H1 (cell line): ENCODE results near the gene CENPP. TPM values are rescaled to one million over a fixed set of nuclear protein-coding genes. Genes with fewer than 3 reads are reported as not detected.

Experiments used
- CTCF ChIA-PET: fragments of 300-600 bp; sonication (Branson Sonifier 250); formaldehyde crosslinking; loops from one replicate; lab custom pipeline; 2021; ENCODE audit not compliant: partially characterized antibody; lab: Charles Lee
- POLR2A ChIA-PET: fragments of 300-600 bp; sonication (Branson Sonifier 250); formaldehyde crosslinking; loops from one replicate; lab custom pipeline; 2021; ENCODE audit warnings: inconsistent platforms; ENCODE audit not compliant: partially characterized antibody; lab: Charles Lee
- DNase-seq, 2 experiments: peaks; one replicate each; pipeline versions ENCODE4 v3.0.0 to v3.0.0-alpha.2; 2010 to 2022; ENCODE audit warnings: low spot score in 2 of 2, low read depth in 1 of 2, mixed read lengths in 1 of 2
- FAIRE-seq: peaks from 2 replicates; lab custom pipeline; 2011; peaks lifted over from hg19 to GRCh38; lab: Jason Lieb, UNC
- H2AFZ ChIP-seq: 2 replicates; pipeline ENCODE4 v1.8.1; 2012; ENCODE audit warnings: low read length, inconsistent platforms
- H2AK5ac ChIP-seq: 2 replicates; pipeline ENCODE4 v1.6.1; 2013; ENCODE audit warnings: low read depth, low read length
- H2BK120ac ChIP-seq: replicated peaks from 2 replicates; pipeline ENCODE3; 2013; ENCODE audit warnings: low read depth, low read length, inconsistent platforms
- H2BK12ac ChIP-seq: 2 replicates; pipeline ENCODE4 v1.6.1; 2013; ENCODE audit warnings: low read depth, low read length
- H2BK15ac ChIP-seq: 2 replicates; pipeline ENCODE4 v1.6.1; 2013; ENCODE audit warnings: low read length
- H2BK20ac ChIP-seq: 2 replicates; pipeline ENCODE4 v1.6.1; 2013; ENCODE audit warnings: low read length
- H2BK5ac ChIP-seq: 2 replicates; pipeline ENCODE4 v1.6.1; 2013; ENCODE audit warnings: low read depth, low read length
- H3K14ac ChIP-seq: 2 replicates; pipeline ENCODE4 v1.6.1; 2013; ENCODE audit warnings: inconsistent platforms; ENCODE audit not compliant: insufficient read length
- H3K18ac ChIP-seq: 2 replicates; pipeline ENCODE4 v1.6.1; 2013; ENCODE audit warnings: low read length; ENCODE audit errors: extremely low read depth
- H3K23ac ChIP-seq: 2 replicates; pipeline ENCODE4 v1.6.1; 2013; ENCODE audit warnings: inconsistent platforms; ENCODE audit not compliant: insufficient read length
- H3K23me2 ChIP-seq: 2 replicates; pipeline ENCODE4 v1.6.1; 2013; ENCODE audit warnings: low read depth, low read length
- H3K27ac ChIP-seq: 2 replicates; pipeline ENCODE4 v1.6.1; 2011; ENCODE audit warnings: low read depth, low read length, inconsistent platforms
- H3K27me3 ChIP-seq, 4 experiments: replicated peaks in 1 of 4; 1 replicate in 1 of 4; 2 replicates in 3 of 4; pipeline versions ENCODE4 v1.6.1 to v1.8.1; 2011 to 2013; ENCODE audit warnings: low read length in 3 of 4, mild to moderate bottlenecking in 3 of 4, inconsistent platforms in 2 of 4, mixed read lengths in 2 of 4, moderate library complexity in 1 of 4; ENCODE audit not compliant: control insufficient read depth in 3 of 4, insufficient read depth in 3 of 4; ENCODE audit errors: extremely low read depth in 1 of 4
- H3K36me3 ChIP-seq, 4 experiments: 2 replicates each; pipeline versions ENCODE4 v1.6.1 to v1.8.1; 2011 to 2013; ENCODE audit warnings: mild to moderate bottlenecking in 4 of 4, low read length in 3 of 4, moderate library complexity in 2 of 4, control low read depth in 1 of 4, inconsistent platforms in 1 of 4; ENCODE audit not compliant: insufficient read depth in 4 of 4, control insufficient read depth in 2 of 4
- H3K4ac ChIP-seq: replicated peaks from 2 replicates; pipeline ENCODE3; 2013; ENCODE audit warnings: low read length, low read depth, mixed read lengths, inconsistent platforms; ENCODE audit not compliant: insufficient read length
- H3K4me1 ChIP-seq, 4 experiments: replicated peaks in 1 of 4; 1 replicate in 1 of 4; 2 replicates in 3 of 4; pipeline versions ENCODE4 v1.6.1 to v1.8.1; 2011 to 2013; ENCODE audit warnings: low read length in 3 of 4, inconsistent platforms in 2 of 4, mixed read lengths in 1 of 4; ENCODE audit not compliant: insufficient read depth in 4 of 4, control insufficient read depth in 3 of 4
- H3K4me2 ChIP-seq, 2 experiments: 2 replicates each; pipeline versions ENCODE4 v1.6.1 to v1.8.1; 2011 to 2013; ENCODE audit warnings: low read depth in 2 of 2, low read length in 2 of 2, control low read depth in 1 of 2, inconsistent platforms in 1 of 2, mild to moderate bottlenecking in 1 of 2; ENCODE audit not compliant: insufficient read depth in 1 of 2
- H3K4me3 ChIP-seq, 4 experiments: fragments of 200-600, 300-600 bp in 1 of 4; sonication (generic), shearing (Covaris generic), sonication (Bioruptor Twin) in 1 of 4; 2 replicates each; pipeline versions ENCODE4 v1.5.1 to v1.8.1; 2011 to 2016; ENCODE audit warnings: low read length in 4 of 4, low read depth in 3 of 4, control low read depth in 2 of 4, inconsistent platforms in 2 of 4, mild to moderate bottlenecking in 2 of 4, mixed read lengths in 1 of 4, moderate library complexity in 1 of 4; ENCODE audit not compliant: insufficient read depth in 2 of 4; ENCODE audit errors: extremely low read depth in 1 of 4
- H3K56ac ChIP-seq: replicated peaks from 2 replicates; pipeline ENCODE3; 2013; ENCODE audit warnings: low read depth, mild to moderate bottlenecking, mixed read lengths, low read length, inconsistent platforms; ENCODE audit not compliant: insufficient read length
- H3K79me1 ChIP-seq: 2 replicates; pipeline ENCODE4 v1.6.1; 2013; ENCODE audit warnings: low read depth, low read length, control low read depth
- H3K79me2 ChIP-seq, 2 experiments: 2 replicates each; pipeline versions ENCODE4 v1.6.1 to v1.8.1; 2012 to 2013; ENCODE audit warnings: low read length in 2 of 2, mild to moderate bottlenecking in 2 of 2, inconsistent platforms in 1 of 2; ENCODE audit not compliant: insufficient read depth in 2 of 2, control insufficient read depth in 1 of 2
- H3K9ac ChIP-seq, 4 experiments: replicated peaks in 1 of 4; 1 replicate in 1 of 4; 2 replicates in 3 of 4; pipeline versions ENCODE4 v1.6.1 to v1.8.1; 2011 to 2013; ENCODE audit warnings: low read depth in 3 of 4, low read length in 3 of 4, control low read depth in 2 of 4, mild to moderate bottlenecking in 2 of 4, moderate library complexity in 2 of 4, inconsistent platforms in 1 of 4; ENCODE audit errors: extremely low read depth in 1 of 4
- H3K9me3 ChIP-seq, 2 experiments: 2 replicates each; pipeline versions ENCODE4 v1.6.1 to v1.8.1; 2012 to 2013; ENCODE audit warnings: mild to moderate bottlenecking in 2 of 2, moderate library complexity in 2 of 2, control low read depth in 1 of 2, inconsistent platforms in 1 of 2, low read depth in 1 of 2, low read length in 1 of 2, mixed read lengths in 1 of 2; ENCODE audit not compliant: insufficient read depth in 2 of 2
- H4K20me1 ChIP-seq, 2 experiments: replicated peaks in 1 of 2; 2 replicates each; pipeline versions ENCODE3 to v1.8.1; 2011 to 2013; ENCODE audit warnings: inconsistent platforms in 2 of 2, low read length in 2 of 2, mild to moderate bottlenecking in 1 of 2; ENCODE audit not compliant: insufficient read depth in 2 of 2, control insufficient read depth in 1 of 2
- H4K5ac ChIP-seq: 2 replicates; pipeline ENCODE4 v1.6.1; 2013; ENCODE audit warnings: low read length, low read depth, mixed read lengths, inconsistent platforms; ENCODE audit not compliant: insufficient read length
- H4K8ac ChIP-seq: 2 replicates; pipeline ENCODE4 v1.8.0; 2013; ENCODE audit warnings: mild to moderate bottlenecking, moderate library complexity, low read length, inconsistent platforms; ENCODE audit not compliant: insufficient read depth; ENCODE audit errors: extremely low read depth
- H4K91ac ChIP-seq: replicated peaks from 2 replicates; pipeline ENCODE3; 2013; ENCODE audit warnings: low read length, mixed read lengths, inconsistent platforms; ENCODE audit not compliant: insufficient read length
- MAFK ChIP-seq: IDR thresholded peaks from 2 replicates; pipeline ENCODE4 v1.6.1; 2012; ENCODE audit warnings: low read depth, mild to moderate bottlenecking, improper control_type of control experiment, low read length
- RAD21 ChIP-seq, 2 experiments: IDR thresholded peaks in 1 of 2; conservative IDR thresholded peaks in 1 of 2; 2 replicates each; pipeline ENCODE4 v1.6.1; 2011; ENCODE audit warnings: low read depth in 2 of 2, low read length in 2 of 2, improper control_type of control experiment in 1 of 2, inconsistent platforms in 1 of 2, mild to moderate bottlenecking in 1 of 2, moderate library complexity in 1 of 2
- WGBS, 2 experiments: shearing (Covaris generic) in 1 of 2; methylation state at CpG; one replicate each; pipeline versions ENCODE4 v1.1.6 to v1.1.7; 2013 to 2015; ENCODE audit warnings: low lambda C conversion rate in 2 of 2, mixed read lengths in 2 of 2, inconsistent platforms in 1 of 2, low coverage in 1 of 2, missing lambda C conversion rate in 1 of 2; ENCODE audit not compliant: insufficient replicate concordance in 2 of 2, insufficient coverage in 1 of 2, insufficient read length in 1 of 2; ENCODE audit errors: extremely low coverage in 1 of 2, missing lambda C conversion rate in 1 of 2; 5-methylcytosine and 5-hydroxymethylcytosine counted together
- polyA plus RNA-seq, 7 experiments: library from polyadenylated mRNA; depleted of rRNA in 3 of 7; stranded (reverse) in 5 of 7; unstranded in 2 of 7; fragments of >200 nt in 5 of 7; fragments of 200-250 nt in 2 of 7; gene quantifications; 1 replicate in 5 of 7; 2 replicates in 1 of 7; 4 replicates in 1 of 7; pipeline versions ENCODE4 v1.2.1 to v1.2.3, GENCODE V29; 2011 to 2013; ENCODE audit warnings: missing spikeins in 2 of 7, mixed read lengths in 2 of 7
- total RNA-seq: library from RNA; stranded (reverse); fragmentation: NEBNext Ultra II Directional; extraction: Animal tissue kit (Norgen Biotek cat#: 25700); gene quantifications from 2 replicates; pipeline ENCODE4 v1.2.1, GENCODE V29; 2021
- TF ChIP-seq, protein P1 (sequence below), 3 experiments: IDR thresholded peaks; 1 replicate in 2 of 3; 2 replicates in 1 of 3; pipeline versions ENCODE4 v1.5.1 to v1.6.1; 2011; ENCODE audit warnings: low read length in 3 of 3, mild to moderate bottlenecking in 3 of 3, inconsistent platforms in 2 of 3, low read depth in 1 of 3, moderate library complexity in 1 of 3; ENCODE audit not compliant: insufficient read depth in 1 of 3; ENCODE audit errors: control extremely low read depth in 1 of 3

CENPP gene
- total and polyA plus RNA-seq, 2 of the 8 experiments (the other 6 are each of a cell fraction or from before 2014, with no cell fraction given): 2.7 to 10.8 TPM

DNA sequence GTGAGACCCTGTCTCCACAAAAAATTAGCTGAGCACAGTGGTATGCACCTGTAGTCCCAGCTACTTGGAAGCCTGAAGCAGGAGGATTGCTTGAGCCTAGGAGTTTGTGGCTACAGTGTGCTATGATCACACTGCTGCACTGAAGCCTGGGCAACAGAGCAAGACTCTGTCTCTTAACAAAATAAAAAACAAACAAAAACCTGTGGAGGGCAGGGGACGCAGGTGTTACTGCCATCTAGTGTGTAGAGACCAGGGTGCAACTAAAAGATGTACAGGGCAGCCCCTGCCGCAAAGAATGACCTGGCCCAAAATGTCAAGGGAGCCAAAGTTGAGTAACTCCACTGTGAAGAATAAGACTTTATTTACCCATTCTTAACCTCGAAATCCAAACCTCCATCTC is 129.5 kb downstream of the CENPP start:
- no peaks in the 10 kb centered on the region for H3K79me2 ChIP-seq
- H3K79me1 ChIP-seq: no peaks in the 10 kb centered on the region
- H3K4me3 ChIP-seq: no peak overlapping the region
- no peak overlapping the region for H2BK12ac ChIP-seq
- no peak overlapping the region for H4K5ac ChIP-seq
- no peak overlapping the region for H3K9ac ChIP-seq
- no peak overlapping the region for H2BK15ac ChIP-seq
- H3K14ac ChIP-seq: no peak overlapping the region
- H3K23ac ChIP-seq: no peak overlapping the region
- H3K4ac ChIP-seq: no peak overlapping the region
- no peak overlapping the region for H4K91ac ChIP-seq
- no peak overlapping the region for H3K56ac ChIP-seq
- no peak overlapping the region for H3K18ac ChIP-seq
- H3K27ac ChIP-seq: no peak overlapping the region
- no peak overlapping the region for H2AK5ac ChIP-seq
- H2BK20ac ChIP-seq: no peak overlapping the region
- no peak overlapping the region for H2AFZ ChIP-seq
- no peak overlapping the region for H4K8ac ChIP-seq
- H3K23me2 ChIP-seq: no peaks in the 10 kb centered on the region
- H2BK5ac ChIP-seq: no peak overlapping the region
- no peaks in the 10 kb centered on the region for H3K36me3 ChIP-seq
- no peaks in the 10 kb centered on the region for H3K4me1 ChIP-seq
- FAIRE-seq (peak; percentile 62), DNase-seq (no peak)
- H3K9me3 ChIP-seq: no peaks in the 10 kb centered on the region
- H3K27me3 ChIP-seq: no peaks in the 10 kb centered on the region
- no peaks in the 10 kb centered on the region for H4K20me1 ChIP-seq
- no peak for TF ChIP-seq MAFK
- TF ChIP-seq, protein P1, sequence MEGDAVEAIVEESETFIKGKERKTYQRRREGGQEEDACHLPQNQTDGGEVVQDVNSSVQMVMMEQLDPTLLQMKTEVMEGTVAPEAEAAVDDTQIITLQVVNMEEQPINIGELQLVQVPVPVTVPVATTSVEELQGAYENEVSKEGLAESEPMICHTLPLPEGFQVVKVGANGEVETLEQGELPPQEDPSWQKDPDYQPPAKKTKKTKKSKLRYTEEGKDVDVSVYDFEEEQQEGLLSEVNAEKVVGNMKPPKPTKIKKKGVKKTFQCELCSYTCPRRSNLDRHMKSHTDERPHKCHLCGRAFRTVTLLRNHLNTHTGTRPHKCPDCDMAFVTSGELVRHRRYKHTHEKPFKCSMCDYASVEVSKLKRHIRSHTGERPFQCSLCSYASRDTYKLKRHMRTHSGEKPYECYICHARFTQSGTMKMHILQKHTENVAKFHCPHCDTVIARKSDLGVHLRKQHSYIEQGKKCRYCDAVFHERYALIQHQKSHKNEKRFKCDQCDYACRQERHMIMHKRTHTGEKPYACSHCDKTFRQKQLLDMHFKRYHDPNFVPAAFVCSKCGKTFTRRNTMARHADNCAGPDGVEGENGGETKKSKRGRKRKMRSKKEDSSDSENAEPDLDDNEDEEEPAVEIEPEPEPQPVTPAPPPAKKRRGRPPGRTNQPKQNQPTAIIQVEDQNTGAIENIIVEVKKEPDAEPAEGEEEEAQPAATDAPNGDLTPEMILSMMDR (IDR thresholded peaks at IDR 0.05; ENCODE audit: control extremely low read depth in 1 of 3, insufficient read depth in 1 of 3, low read depth in 1 of 3, low read length in 3 of 3): peak; percentile 44 to 54 (median 50)
- TF ChIP-seq RAD21 (IDR thresholded peaks at IDR 0.05 in 1 of 2, conservative IDR thresholded peaks at IDR 0.05 in 1 of 2; ENCODE audit: low read depth in 2 of 2, low read length in 2 of 2): peak; percentile 63 to 71
- 70% methylated on average over 3 of the region's 3 CpGs; no CpG with 5 or more reads in 1 of the 2 experiments for WGBS, 2 experiments
- POLR2A ChIA-PET: no interaction called here
- H3K4me2 ChIP-seq: no peak overlapping the region
- H2BK120ac ChIP-seq: no peak overlapping the region
- CTCF ChIA-PET: interaction anchor here (0.5 to 2.0 kb wide), 13 partner anchors 8 to 439 kb away, joined by 3 to 9 read pairs (median 3); partner anchors contain the start of gene CENPP
